Subcutaneous adipose tissue (tissue), 4 donors: Measurements from ENCODE around the gene GYPB. TPM values are rescaled to one million over a fixed set of nuclear protein-coding genes. Genes with fewer than 3 reads are reported as not detected.
"Not testable (repeated sequence)": the region's sequence is repeated elsewhere in the genome, so short reads cannot be mapped to it uniquely, and the experiment has no call there.

Source experiments
- total RNA-seq, 4 donors: library from RNA; depleted of rRNA; stranded (reverse); fragments of >200 nt; gene quantifications; one replicate each; pipeline ENCODE4 v1.1.0, GENCODE V29; 2016
- TF ChIP-seq, protein P1 (sequence below): fragments of 450-650 bp; IDR thresholded peaks from one replicate; pipeline ENCODE4 v1.5.1; 2016; ENCODE audit warnings: low read depth, mild to moderate bottlenecking, control low read depth, antibody characterized with exemption, moderate library complexity

GYPB gene
- not detected for total RNA-seq

DNA sequence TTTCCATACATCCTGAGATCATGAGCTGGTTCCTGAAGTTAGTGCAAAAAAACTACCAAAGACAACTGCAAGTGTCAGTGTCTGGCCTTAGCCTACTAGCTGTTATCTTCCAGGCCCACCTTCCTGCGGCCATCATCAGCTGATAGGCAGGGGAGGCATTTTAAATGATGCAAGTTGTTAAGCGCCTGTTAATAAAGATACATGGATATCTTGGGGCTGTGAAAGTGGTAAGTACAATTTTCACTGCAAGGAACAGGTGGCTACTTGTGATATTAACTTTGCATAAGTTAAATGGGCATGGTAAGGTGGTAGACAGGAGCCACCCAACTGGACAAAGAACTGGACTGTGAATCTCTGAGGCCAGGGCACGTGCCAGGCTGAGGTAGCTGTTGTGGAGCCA lies at the start of gene GYPB:
TSS of gene GYPB (minus strand) at position 104 of the 400 bp plus-strand sequence. CDS start at position 11, 93 bp downstream.
- TF ChIP-seq, protein P1, sequence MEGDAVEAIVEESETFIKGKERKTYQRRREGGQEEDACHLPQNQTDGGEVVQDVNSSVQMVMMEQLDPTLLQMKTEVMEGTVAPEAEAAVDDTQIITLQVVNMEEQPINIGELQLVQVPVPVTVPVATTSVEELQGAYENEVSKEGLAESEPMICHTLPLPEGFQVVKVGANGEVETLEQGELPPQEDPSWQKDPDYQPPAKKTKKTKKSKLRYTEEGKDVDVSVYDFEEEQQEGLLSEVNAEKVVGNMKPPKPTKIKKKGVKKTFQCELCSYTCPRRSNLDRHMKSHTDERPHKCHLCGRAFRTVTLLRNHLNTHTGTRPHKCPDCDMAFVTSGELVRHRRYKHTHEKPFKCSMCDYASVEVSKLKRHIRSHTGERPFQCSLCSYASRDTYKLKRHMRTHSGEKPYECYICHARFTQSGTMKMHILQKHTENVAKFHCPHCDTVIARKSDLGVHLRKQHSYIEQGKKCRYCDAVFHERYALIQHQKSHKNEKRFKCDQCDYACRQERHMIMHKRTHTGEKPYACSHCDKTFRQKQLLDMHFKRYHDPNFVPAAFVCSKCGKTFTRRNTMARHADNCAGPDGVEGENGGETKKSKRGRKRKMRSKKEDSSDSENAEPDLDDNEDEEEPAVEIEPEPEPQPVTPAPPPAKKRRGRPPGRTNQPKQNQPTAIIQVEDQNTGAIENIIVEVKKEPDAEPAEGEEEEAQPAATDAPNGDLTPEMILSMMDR: not testable (repeated sequence)

DNA sequence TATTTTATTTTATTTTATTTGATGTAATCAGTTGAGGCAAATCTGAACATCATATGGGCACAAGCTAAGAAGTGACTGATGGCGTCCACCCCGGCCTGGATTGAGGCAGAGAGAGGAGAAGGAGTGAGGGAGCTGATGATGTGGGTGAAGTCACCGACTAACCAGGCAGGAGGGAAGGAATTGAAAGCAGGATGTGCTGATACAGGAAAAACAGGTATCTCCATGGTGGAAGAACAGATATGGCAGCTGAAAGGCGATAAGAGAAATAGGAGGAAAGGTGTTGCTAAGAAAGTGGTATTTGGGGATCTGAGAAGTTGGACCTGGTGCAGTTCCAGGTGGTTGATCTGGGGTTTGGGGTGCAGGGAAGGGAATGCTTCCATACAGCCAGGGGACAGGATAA lies 37.6 kb upstream of the GYPB start:
- TF ChIP-seq, protein P1: no peak

DNA sequence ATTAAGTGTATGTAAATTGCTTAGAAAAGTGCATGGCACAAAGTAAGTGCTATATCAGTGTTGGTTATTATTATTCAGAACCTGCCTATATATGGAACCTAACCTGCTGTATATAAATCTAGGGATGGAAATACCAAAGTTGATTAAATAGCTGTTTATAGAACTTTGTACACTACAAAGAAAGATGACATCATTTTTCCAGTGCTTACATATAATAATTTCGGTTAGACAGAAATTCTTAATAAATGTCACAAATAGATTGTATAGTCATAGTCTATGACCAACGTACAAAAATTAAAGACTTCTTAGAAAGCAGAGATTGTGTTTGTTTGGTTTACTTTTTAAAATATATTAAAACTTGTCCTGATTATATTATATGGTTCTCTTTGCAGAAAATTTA lies 4.4 kb downstream of the GYPB start:
- TF ChIP-seq, protein P1: no peak

DNA sequence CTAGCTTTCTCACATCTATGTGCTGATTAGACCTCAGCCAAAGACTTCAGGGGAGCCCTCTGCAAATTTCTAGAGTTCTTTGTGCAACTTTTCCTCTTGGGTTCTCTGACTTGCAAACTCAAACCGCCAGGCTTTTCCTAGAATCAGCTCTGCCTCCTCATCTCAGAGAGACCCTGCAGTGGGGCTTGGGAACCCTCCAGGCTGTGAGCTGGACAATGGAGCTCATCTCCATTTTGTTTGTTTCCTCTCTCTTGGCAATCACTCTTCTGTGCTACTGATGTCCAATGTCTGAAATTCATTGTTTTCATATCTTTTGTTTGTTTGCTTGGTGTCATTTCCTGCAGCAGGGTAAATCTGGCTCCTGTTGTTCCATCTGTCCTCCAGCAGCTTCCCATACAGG lies 33.0 kb downstream of the GYPB start:
- TF ChIP-seq, protein P1: no peak

DNA sequence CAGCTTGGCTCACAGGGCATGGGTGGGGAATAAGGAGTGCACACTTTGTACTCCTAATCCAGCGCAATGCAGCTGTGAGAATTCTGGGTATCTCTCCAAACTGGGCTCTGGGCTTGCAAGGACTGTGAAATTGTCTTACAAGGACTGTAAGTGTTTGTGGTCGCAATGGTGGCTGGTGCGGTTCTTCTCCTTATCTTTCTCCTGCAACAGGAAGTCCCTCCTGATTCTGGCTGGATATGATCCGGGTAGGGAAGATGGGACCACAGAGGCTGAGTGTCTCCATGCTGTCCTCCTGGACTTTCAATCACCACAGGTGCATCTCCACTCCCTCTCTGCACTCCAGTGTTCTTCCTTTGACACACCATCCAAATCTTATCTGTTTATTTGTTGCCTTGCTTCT lies 58.1 kb downstream of the GYPB start:
- TF ChIP-seq, protein P1: no peak

Other genes starting within 250 kb of the GYPB start
- gene GYPE, start 113.8 kb downstream of the GYPB start, total RNA-seq: 1 to 10 TPM in 3 of 4 donors, under 1 TPM in 1; 0.98 to 3.4 (median 1.7) TPM
- gene GYPA, start 121.3 kb upstream of the GYPB start, total RNA-seq: not detected